SK-N-SH (cell line): ENCODE measurements around the gene CDH7. TPM values are rescaled to one million over a fixed set of nuclear protein-coding genes. Genes with fewer than 3 reads are reported as not detected.

Experiments
- CTCF ChIA-PET: fragments of 300-600, 350-600 bp; formaldehyde crosslinking; extraction: SDS; loops from one replicate; lab custom pipeline; 2021; lab: Yijun Ruan, JAX
- POLR2A ChIA-PET: fragments of 350-600 bp; sonication (Branson Sonifier 250); formaldehyde crosslinking; extraction: SDS; loops from one replicate; lab custom pipeline; 2020; ENCODE audit warnings: antibody characterized with exemption, inconsistent platforms; lab: Yijun Ruan, JAX
- DNase-seq: peaks from one replicate; pipeline ENCODE4 v3.0.0; 2012
- H2AFZ ChIP-seq: fragments of 200-600 bp; sonication (generic); 2 replicates; pipeline ENCODE4 v1.8.1; 2016; ENCODE audit warnings: antibody characterized with exemption, mild to moderate bottlenecking, low read depth
- H3F3A ChIP-seq: fragments of 200-600 bp; sonication (generic); replicated peaks from 2 replicates; pipeline ENCODE3; 2016; ENCODE audit warnings: antibody characterized with exemption, mild to moderate bottlenecking; ENCODE audit not compliant: insufficient read depth
- H3K27ac ChIP-seq, 2 experiments: fragments of 200-500 bp in 1 of 2; fragments of 200-600 bp in 1 of 2; sonication (Bioruptor generic) in 1 of 2; sonication (generic), shearing (Covaris generic) in 1 of 2; 2 replicates each; pipeline versions ENCODE4 v1.5.1 to v1.6.1; 2014 to 2016; ENCODE audit warnings: low read depth in 2 of 2, inconsistent platforms in 1 of 2, low read length in 1 of 2, mild to moderate bottlenecking in 1 of 2, mixed read lengths in 1 of 2
- H3K27me3 ChIP-seq: fragments of 200-600 bp; sonication (generic), shearing (Covaris generic); 2 replicates; pipeline ENCODE4 v1.6.1; 2016; ENCODE audit warnings: mixed run types; ENCODE audit not compliant: insufficient read depth
- H3K36me3 ChIP-seq, 2 experiments: fragments of 200-500 bp in 1 of 2; fragments of 200-600 bp in 1 of 2; sonication (Bioruptor generic) in 1 of 2; sonication (generic) in 1 of 2; replicated peaks in 1 of 2; 2 replicates each; pipeline versions ENCODE3 to v1.5.1; 2014 to 2016; ENCODE audit warnings: low read length in 1 of 2, mild to moderate bottlenecking in 1 of 2; ENCODE audit not compliant: insufficient read depth in 2 of 2, control insufficient read depth in 1 of 2
- H3K4me1 ChIP-seq, 2 experiments: fragments of 200-500 bp in 1 of 2; fragments of 200-600 bp in 1 of 2; sonication (Bioruptor generic) in 1 of 2; sonication (generic), shearing (Covaris generic) in 1 of 2; 2 replicates each; pipeline versions ENCODE4 v1.5.1 to v1.6.1; 2014 to 2016; ENCODE audit warnings: low read depth in 1 of 2, low read length in 1 of 2, mixed run types in 1 of 2; ENCODE audit not compliant: insufficient read depth in 2 of 2, control insufficient read depth in 1 of 2
- H3K4me2 ChIP-seq: fragments of 200-600 bp; sonication (generic), shearing (Covaris generic); 2 replicates; pipeline ENCODE4 v1.6.1; 2017; ENCODE audit warnings: mixed run types
- H3K4me3 ChIP-seq, 2 experiments: fragments of 200-500 bp in 1 of 2; fragments of 200-600 bp in 1 of 2; sonication (Bioruptor generic) in 1 of 2; sonication (generic), shearing (Covaris generic) in 1 of 2; 2 replicates each; pipeline versions ENCODE4 v1.5.1 to v1.8.1; 2014 to 2016; ENCODE audit warnings: low read depth in 2 of 2, inconsistent platforms in 1 of 2, low read length in 1 of 2, mild to moderate bottlenecking in 1 of 2, mixed read lengths in 1 of 2, moderate library complexity in 1 of 2
- H3K79me2 ChIP-seq: fragments of 200-600 bp; sonication (generic); 2 replicates; pipeline ENCODE4 v1.8.1; 2017; ENCODE audit warnings: mild to moderate bottlenecking; ENCODE audit not compliant: insufficient read depth
- H3K9ac ChIP-seq: fragments of 200-600 bp; sonication (generic); 2 replicates; pipeline ENCODE4 v1.6.1; 2017; ENCODE audit warnings: mixed run types
- H3K9me2 ChIP-seq: fragments of 200-600 bp; sonication (generic); 2 replicates; pipeline ENCODE4 v1.6.1; 2017; ENCODE audit warnings: mixed run types
- H3K9me3 ChIP-seq: fragments of 200-600 bp; sonication (generic); 2 replicates; pipeline ENCODE4 v1.6.1; 2017; ENCODE audit warnings: mixed run types, mild to moderate bottlenecking, moderate library complexity
- H4K20me1 ChIP-seq: fragments of 200-600 bp; sonication (generic); 2 replicates; pipeline ENCODE4 v1.6.1; 2017; ENCODE audit warnings: mild to moderate bottlenecking, mixed run types; ENCODE audit not compliant: insufficient read depth
- CHD2 ChIP-seq: fragments of 150-350 bp; IDR thresholded peaks from 2 replicates; pipeline ENCODE4 v1.6.1; 2018; ENCODE audit warnings: low read length; ENCODE audit not compliant: partially characterized antibody
- ELF1 ChIP-seq: IDR thresholded peaks from 2 replicates; pipeline ENCODE4 v1.4.0; 2012
- EP300 ChIP-seq, 2 experiments: IDR thresholded peaks; 2 replicates each; pipeline versions ENCODE4 v1.4.0 to v1.6.1; 2012; ENCODE audit warnings: borderline replicate concordance in 1 of 2, low read depth in 1 of 2, low read length in 1 of 2
- EZH2phosphoT487 ChIP-seq: fragments of 200-600 bp; sonication (generic); IDR thresholded peaks from 2 replicates; pipeline ENCODE4 v1.6.1; 2017; ENCODE audit warnings: low read depth, mixed run types, mild to moderate bottlenecking, antibody characterized with exemption, moderate library complexity, borderline replicate concordance
- FOSL2 ChIP-seq: IDR thresholded peaks from 2 replicates; pipeline ENCODE4 v1.4.0; 2012; ENCODE audit warnings: low read depth, mild to moderate bottlenecking, moderate library complexity, borderline replicate concordance
- FOXM1 ChIP-seq: IDR thresholded peaks from 2 replicates; pipeline ENCODE4 v1.4.0; 2012; ENCODE audit warnings: low read depth, mild to moderate bottlenecking
- GABPA ChIP-seq: IDR thresholded peaks from 2 replicates; pipeline ENCODE4 v1.4.0; 2012; ENCODE audit warnings: low read depth, mild to moderate bottlenecking
- JUND ChIP-seq: IDR thresholded peaks from 2 replicates; pipeline ENCODE4 v1.4.0; 2012
- MXI1 ChIP-seq: IDR thresholded peaks from 2 replicates; pipeline ENCODE4 v1.6.1; 2012; ENCODE audit warnings: mild to moderate bottlenecking, low read depth, low read length, improper control_type of control experiment
- NFIC ChIP-seq: IDR thresholded peaks from 2 replicates; pipeline ENCODE4 v1.4.0; 2012; ENCODE audit warnings: borderline replicate concordance
- NRF1 ChIP-seq: IDR thresholded peaks from 2 replicates; pipeline ENCODE4 v1.6.1; 2012; ENCODE audit warnings: low read depth, mild to moderate bottlenecking, low read length
- RCOR1 ChIP-seq: fragments of 150-350 bp; IDR thresholded peaks from 2 replicates; pipeline ENCODE4 v1.6.1; 2017; ENCODE audit warnings: antibody characterized with exemption, low read length
- RFX5 ChIP-seq: IDR thresholded peaks from 2 replicates; pipeline ENCODE4 v1.6.1; 2012; ENCODE audit warnings: mild to moderate bottlenecking, improper control_type of control experiment, low read length
- RXRA ChIP-seq: IDR thresholded peaks from 2 replicates; pipeline ENCODE4 v1.4.0; 2012; ENCODE audit warnings: low read depth, mild to moderate bottlenecking, borderline replicate concordance
- SIN3A ChIP-seq: IDR thresholded peaks from 2 replicates; pipeline ENCODE4 v1.6.1; 2012; ENCODE audit warnings: low read depth, mild to moderate bottlenecking, low read length, moderate library complexity, borderline replicate concordance
- SMC3 ChIP-seq: IDR thresholded peaks from 2 replicates; pipeline ENCODE4 v1.6.1; 2012; ENCODE audit warnings: low read depth, low read length, improper control_type of control experiment
- TAF1 ChIP-seq: IDR thresholded peaks from 2 replicates; pipeline ENCODE4 v1.6.1; 2012; ENCODE audit warnings: low read depth, mild to moderate bottlenecking, low read length, moderate library complexity, borderline replicate concordance
- TCF12 ChIP-seq: IDR thresholded peaks from 2 replicates; pipeline ENCODE4 v1.4.0; 2012
- TEAD4 ChIP-seq: IDR thresholded peaks from 2 replicates; pipeline ENCODE4 v1.4.0; 2012; ENCODE audit warnings: mild to moderate bottlenecking, borderline replicate concordance; ENCODE audit not compliant: insufficient read depth
- YY1 ChIP-seq: IDR thresholded peaks from 2 replicates; pipeline ENCODE4 v1.4.0; 2012; ENCODE audit warnings: low read depth, mild to moderate bottlenecking
- WGBS: methylation state at CpG from one replicate; pipeline ENCODE4 v1.1.6; 2017; ENCODE audit warnings: low lambda C conversion rate; 5-methylcytosine and 5-hydroxymethylcytosine counted together
- polyA plus RNA-seq, 3 experiments: library from polyadenylated mRNA; depleted of rRNA; stranded (reverse); fragments of >200 nt; gene quantifications; 2 replicates each; pipeline ENCODE4 v1.2.3, GENCODE V29; 2012
- TF ChIP-seq, protein P1 (sequence below): IDR thresholded peaks from 2 replicates; pipeline ENCODE4 v1.4.0; 2012; ENCODE audit warnings: low read depth
- TF ChIP-seq, protein P2 (sequence below): IDR thresholded peaks from 2 replicates; pipeline ENCODE4 v1.4.0; 2012; ENCODE audit warnings: low read depth, borderline replicate concordance
- TF ChIP-seq, protein P3 (sequence below): IDR thresholded peaks from 2 replicates; pipeline ENCODE4; 2012
- TF ChIP-seq, protein P4 (sequence below): fragments of 150-350 bp; IDR thresholded peaks from 2 replicates; pipeline ENCODE4 v1.6.1; 2017; ENCODE audit warnings: antibody characterized with exemption, low read length, low read depth, borderline replicate concordance
- TF ChIP-seq, protein P5 (sequence below): IDR thresholded peaks from 2 replicates; pipeline ENCODE4 v1.4.0; 2012; ENCODE audit warnings: low read depth, borderline replicate concordance
- TF ChIP-seq, protein P6 (sequence below): fragments of 150-350 bp; IDR thresholded peaks from 2 replicates; pipeline ENCODE4 v1.6.1; 2016; ENCODE audit warnings: mild to moderate bottlenecking, low read depth, low read length

Gene CDH7
- polyA plus RNA-seq, 1 of the 3 experiments (the other 2 are of a cell fraction), result not detected

DNA sequence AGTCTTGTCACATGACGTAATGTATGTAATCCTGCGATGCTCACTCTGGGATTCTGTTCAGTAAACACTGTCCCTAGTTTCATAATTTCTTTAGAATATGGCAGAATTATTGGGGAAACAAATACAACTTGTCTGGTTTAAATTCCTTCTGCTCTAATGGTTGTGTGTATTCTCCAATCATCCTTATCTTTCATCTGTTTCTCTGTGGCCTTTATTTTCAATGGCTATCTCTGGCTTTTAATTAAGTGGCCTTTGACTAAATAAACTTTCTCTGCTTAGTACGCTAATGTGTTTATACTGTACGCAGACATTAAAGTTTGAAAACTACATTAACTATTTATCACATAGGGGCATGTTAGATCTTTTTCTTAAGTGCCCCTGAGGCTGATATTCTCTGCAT lies 40.9 kb downstream of the CDH7 start:
- CTCF ChIA-PET, result interaction anchor here (0.6 to 1.5 kb wide), 3 partner anchors 15 to 66 kb away, joined by 3 to 5 read pairs (median 3); no protein-coding TSS in a partner anchor
- no peak for TF ChIP-seq EZH2phosphoT487
- TF ChIP-seq RXRA, result no peak
- TF ChIP-seq, protein P1, sequence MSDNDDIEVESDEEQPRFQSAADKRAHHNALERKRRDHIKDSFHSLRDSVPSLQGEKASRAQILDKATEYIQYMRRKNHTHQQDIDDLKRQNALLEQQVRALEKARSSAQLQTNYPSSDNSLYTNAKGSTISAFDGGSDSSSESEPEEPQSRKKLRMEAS, result no peak
- TF ChIP-seq, protein P2, sequence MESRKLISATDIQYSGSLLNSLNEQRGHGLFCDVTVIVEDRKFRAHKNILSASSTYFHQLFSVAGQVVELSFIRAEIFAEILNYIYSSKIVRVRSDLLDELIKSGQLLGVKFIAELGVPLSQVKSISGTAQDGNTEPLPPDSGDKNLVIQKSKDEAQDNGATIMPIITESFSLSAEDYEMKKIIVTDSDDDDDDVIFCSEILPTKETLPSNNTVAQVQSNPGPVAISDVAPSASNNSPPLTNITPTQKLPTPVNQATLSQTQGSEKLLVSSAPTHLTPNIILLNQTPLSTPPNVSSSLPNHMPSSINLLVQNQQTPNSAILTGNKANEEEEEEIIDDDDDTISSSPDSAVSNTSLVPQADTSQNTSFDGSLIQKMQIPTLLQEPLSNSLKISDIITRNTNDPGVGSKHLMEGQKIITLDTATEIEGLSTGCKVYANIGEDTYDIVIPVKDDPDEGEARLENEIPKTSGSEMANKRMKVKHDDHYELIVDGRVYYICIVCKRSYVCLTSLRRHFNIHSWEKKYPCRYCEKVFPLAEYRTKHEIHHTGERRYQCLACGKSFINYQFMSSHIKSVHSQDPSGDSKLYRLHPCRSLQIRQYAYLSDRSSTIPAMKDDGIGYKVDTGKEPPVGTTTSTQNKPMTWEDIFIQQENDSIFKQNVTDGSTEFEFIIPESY, result no peak
- TF ChIP-seq GABPA, result no peak
- TF ChIP-seq, protein P3, sequence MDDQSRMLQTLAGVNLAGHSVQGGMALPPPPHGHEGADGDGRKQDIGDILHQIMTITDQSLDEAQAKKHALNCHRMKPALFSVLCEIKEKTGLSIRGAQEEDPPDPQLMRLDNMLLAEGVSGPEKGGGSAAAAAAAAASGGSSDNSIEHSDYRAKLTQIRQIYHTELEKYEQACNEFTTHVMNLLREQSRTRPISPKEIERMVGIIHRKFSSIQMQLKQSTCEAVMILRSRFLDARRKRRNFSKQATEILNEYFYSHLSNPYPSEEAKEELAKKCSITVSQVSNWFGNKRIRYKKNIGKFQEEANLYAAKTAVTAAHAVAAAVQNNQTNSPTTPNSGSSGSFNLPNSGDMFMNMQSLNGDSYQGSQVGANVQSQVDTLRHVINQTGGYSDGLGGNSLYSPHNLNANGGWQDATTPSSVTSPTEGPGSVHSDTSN, result no peak
- TF ChIP-seq, protein P4, sequence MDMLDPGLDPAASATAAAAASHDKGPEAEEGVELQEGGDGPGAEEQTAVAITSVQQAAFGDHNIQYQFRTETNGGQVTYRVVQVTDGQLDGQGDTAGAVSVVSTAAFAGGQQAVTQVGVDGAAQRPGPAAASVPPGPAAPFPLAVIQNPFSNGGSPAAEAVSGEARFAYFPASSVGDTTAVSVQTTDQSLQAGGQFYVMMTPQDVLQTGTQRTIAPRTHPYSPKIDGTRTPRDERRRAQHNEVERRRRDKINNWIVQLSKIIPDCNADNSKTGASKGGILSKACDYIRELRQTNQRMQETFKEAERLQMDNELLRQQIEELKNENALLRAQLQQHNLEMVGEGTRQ, result no peak
- no peak for TF ChIP-seq SIN3A
- TF ChIP-seq TAF1, result no peak
- TF ChIP-seq JUND, result no peak
- no peak for TF ChIP-seq ELF1
- TF ChIP-seq, protein P5, sequence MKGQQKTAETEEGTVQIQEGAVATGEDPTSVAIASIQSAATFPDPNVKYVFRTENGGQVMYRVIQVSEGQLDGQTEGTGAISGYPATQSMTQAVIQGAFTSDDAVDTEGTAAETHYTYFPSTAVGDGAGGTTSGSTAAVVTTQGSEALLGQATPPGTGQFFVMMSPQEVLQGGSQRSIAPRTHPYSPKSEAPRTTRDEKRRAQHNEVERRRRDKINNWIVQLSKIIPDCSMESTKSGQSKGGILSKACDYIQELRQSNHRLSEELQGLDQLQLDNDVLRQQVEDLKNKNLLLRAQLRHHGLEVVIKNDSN, result no peak
- TF ChIP-seq RCOR1, result peak; percentile 45; the same call in 1 of the 2 replicates
- no peak for TF ChIP-seq SMC3
- TF ChIP-seq NFIC, result no peak
- TF ChIP-seq, protein P6, sequence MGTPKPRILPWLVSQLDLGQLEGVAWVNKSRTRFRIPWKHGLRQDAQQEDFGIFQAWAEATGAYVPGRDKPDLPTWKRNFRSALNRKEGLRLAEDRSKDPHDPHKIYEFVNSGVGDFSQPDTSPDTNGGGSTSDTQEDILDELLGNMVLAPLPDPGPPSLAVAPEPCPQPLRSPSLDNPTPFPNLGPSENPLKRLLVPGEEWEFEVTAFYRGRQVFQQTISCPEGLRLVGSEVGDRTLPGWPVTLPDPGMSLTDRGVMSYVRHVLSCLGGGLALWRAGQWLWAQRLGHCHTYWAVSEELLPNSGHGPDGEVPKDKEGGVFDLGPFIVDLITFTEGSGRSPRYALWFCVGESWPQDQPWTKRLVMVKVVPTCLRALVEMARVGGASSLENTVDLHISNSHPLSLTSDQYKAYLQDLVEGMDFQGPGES, result no peak
- TF ChIP-seq FOSL2, result no peak
- TF ChIP-seq MXI1, result no peak
- no peak for TF ChIP-seq FOXM1
- TF ChIP-seq RFX5, result no peak
- no peak for TF ChIP-seq TEAD4
- TF ChIP-seq YY1, result no peak
- no peak for TF ChIP-seq TCF12
- TF ChIP-seq CHD2, result no peak
- TF ChIP-seq NRF1, result no peak
- 0 out of 4 replicates have a peak, but pooled peaks of 1 of the 2 experiments have one; percentile 38 for TF ChIP-seq EP300 (IDR thresholded peaks at IDR 0.05; ENCODE audit: borderline replicate concordance in 1 of 2, low read depth in 1 of 2, low read length in 1 of 2)

More for the DNA sequence above, 40.9 kb downstream of the CDH7 start:
- no peaks in the 10 kb centered on the region for H3K9me2 ChIP-seq
- H3K79me2 ChIP-seq, result no peaks in the 10 kb centered on the region
- DNase-seq, result peak; percentile 5
- no peak overlapping the region for H3K4me3 ChIP-seq
- POLR2A ChIA-PET, result no interaction called here
- no peak overlapping the region for H3K27ac ChIP-seq
- no peak overlapping the region for H3K9ac ChIP-seq
- H3K4me2 ChIP-seq, result no peak overlapping the region
- peaks cover 0 to 4% of the 10 kb centered on the region in 2 experiments; a peak in 2 of 4 replicates for H3K4me1 ChIP-seq
- H2AFZ ChIP-seq, result no peak overlapping the region
- WGBS, result 20% methylated on average over 4 of the region's 4 CpGs
- no peaks in the 10 kb centered on the region for H3K9me3 ChIP-seq
- no peaks in the 10 kb centered on the region for H3K36me3 ChIP-seq
- H4K20me1 ChIP-seq, result no peaks in the 10 kb centered on the region
- no peaks in the 10 kb centered on the region for H3K27me3 ChIP-seq
- no peaks in the 10 kb centered on the region for H3F3A ChIP-seq
